Retinal pigment epithelial cell (primary cell): ENCODE results near the gene C10orf90.
"Not testable (repeated sequence)": the region's sequence is repeated elsewhere in the genome, so short reads cannot be mapped to it uniquely, and the experiment has no call there.

Experiments
- DNase-seq: peaks from one replicate; pipeline ENCODE4 v3.0.0-alpha.2; 2010; ENCODE audit warnings: low read depth
- H3K4me3 ChIP-seq: 2 replicates; pipeline ENCODE4 v1.5.1; 2011; ENCODE audit warnings: mild to moderate bottlenecking, low read length, control low read depth, moderate library complexity
- CTCF ChIP-seq: conservative IDR thresholded peaks from 2 replicates; pipeline ENCODE4 v1.5.1; 2011; ENCODE audit warnings: low read depth, low read length, control low read depth, inconsistent platforms

C10orf90 gene

DNA sequence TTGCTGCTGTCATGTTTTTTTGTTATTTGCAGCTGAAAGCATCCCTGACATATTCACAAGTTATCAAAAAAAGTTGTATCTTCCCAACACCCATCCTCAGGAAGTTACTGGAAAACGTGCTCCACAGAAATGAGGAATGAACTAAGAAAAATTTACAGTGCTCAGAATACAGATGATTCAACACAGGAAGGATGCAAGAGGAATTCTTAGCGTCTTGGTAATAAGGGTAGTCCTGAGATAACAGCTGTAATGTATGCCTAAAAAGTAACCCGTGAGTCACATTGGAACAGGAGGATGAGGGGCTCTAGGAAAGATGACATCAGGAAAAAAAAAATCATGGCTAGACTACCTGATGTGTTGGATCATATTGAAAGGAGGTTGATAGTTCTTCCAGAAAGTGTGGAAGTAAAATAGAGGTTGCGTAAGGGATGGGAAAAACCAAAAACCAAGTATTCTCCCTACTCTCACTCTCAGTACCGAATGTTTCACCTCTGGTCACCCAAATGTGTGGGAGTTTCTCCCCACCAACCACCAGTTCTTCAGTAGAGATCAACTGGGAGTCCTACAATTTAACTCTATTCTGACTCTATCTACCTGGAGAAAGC is 286.1 kb downstream of the C10orf90 start:
- no peak overlapping the region for H3K4me3 ChIP-seq
- no peak for TF ChIP-seq CTCF
- no peak for DNase-seq

DNA sequence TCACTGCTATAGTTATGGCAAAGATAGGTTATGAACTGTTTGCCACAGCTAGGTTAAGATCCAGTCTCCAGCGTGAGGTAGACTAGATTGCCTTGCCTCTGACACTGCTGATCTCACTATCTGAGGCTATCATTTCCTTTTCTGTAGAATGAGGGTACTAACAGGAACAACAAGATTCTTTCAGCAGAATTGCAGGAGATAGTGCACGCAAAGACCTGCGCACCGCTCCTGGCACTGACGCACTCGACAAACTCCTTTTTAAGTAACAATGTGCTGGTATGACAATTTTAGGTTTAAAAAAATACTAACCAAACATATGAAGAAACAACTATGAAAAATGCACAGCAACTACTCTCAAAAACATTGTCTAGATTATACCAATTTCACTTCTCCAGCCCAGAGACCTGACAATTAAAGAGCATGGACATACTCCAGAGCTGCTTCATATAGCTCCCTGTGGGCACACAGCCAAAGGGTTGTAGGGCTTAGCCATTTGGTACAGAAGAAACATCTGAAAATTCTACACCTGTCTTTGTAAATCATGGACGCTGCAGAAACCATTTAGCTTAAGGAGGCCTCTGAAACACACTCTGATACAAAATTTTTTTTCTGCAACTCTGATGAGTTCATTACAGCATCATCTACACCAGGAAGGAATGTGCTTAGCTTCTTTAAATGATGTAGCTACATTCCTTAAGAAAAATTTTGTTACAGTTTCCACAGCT is 290.0 kb downstream of the C10orf90 start:
- TF ChIP-seq CTCF, result no peak
- no peak for DNase-seq
- H3K4me3 ChIP-seq, result no peak overlapping the region

GRCh38 chr10:126379166-126379565 is 291.3 kb downstream of the C10orf90 start:
- not testable (repeated sequence) for H3K4me3 ChIP-seq, DNase-seq

GRCh38 chr10:126376956-126377355 is 293.5 kb downstream of the C10orf90 start:
- peak; percentile 65 for DNase-seq
- TF ChIP-seq CTCF, result no peak
- no peak overlapping the region for H3K4me3 ChIP-seq

DNA sequence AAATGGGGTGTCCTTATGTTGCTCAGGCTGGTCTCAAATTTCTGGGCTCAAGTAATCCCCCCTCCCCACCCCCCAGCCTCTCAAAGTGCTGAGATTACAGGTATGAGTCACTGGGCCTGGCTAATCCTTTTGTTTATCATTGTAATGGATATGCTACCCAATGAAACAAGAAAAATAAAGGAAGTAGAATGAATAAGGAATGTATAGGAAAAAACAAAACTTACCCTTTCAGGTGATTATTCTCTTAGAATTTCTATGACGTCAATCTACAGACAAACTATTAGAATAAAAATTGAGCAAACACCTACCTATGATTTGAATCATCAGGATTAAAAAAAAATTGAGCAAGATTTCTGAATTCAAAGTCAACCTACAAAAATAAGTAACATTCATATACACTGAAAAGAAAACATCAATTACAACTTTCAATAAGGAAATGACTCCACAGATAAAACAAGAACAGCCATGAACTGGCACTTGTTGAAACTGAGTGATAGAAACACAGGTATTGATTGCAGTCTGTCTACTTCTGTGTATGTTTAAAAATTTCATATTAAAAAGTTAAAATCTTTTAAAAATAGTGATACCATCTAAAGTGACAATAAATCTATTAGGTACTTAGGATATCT is 294.5 kb downstream of the C10orf90 start:
- TF ChIP-seq CTCF, result no peak
- DNase-seq, result peak; percentile 64
- no peak overlapping the region for H3K4me3 ChIP-seq

GRCh38 chr10:126375299-126375698 is 295.2 kb downstream of the C10orf90 start:
- no peak overlapping the region for H3K4me3 ChIP-seq
- TF ChIP-seq CTCF, result no peak
- no peak for DNase-seq
